HG03342 (cell line): ENCODE results near the gene TPSAB1.
"Not testable (repeated sequence)": the region's sequence is repeated elsewhere in the genome, so short reads cannot be mapped to it uniquely, and the experiment has no call there.

Experiments
- ATAC-seq: cut with Tn5 transposase; IDR thresholded peaks from one replicate; pipeline ENCODE4 v1.9.1; 2021; ENCODE audit warnings: mild to moderate bottlenecking, moderate library complexity; ENCODE audit not compliant: unreplicated experiment

The TPSAB1 gene

DNA sequence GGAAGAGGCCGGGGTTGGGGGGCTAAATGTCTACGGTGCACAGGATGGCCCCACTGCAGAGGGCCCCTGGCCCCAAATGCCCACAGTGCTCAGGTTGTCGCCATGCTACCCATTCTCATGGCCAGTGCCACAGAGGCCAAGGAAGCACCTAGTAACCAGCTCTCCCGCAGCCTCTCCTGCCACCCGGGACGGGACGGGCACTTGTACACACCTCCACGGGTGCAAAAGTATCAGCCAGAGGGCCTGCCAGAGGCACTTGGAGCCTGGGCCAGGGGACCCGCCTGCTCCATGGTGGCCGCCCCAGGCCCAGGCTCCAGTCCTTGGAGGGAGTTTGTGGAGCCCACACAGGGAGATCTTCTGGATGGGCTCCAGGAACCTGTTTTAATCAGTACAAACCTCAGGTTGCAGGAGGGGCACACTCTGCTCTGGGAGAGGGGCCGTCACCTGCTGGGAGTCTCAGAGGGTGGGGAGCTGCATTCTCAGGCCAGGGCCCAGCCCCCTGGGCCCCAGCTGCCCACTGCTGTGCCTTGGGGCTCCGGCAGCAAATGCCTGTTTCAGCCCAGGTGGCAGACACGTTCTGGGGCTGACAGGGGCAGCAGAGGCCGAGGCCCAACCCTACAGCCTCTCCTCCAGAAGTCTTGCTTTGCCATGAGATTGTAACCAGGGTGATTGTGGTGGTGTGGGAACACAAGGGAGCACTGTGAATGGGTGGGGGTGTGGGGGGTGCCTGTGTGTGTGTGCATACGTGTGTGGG is 23.3 kb downstream of the TPSAB1 start:
- no peak for ATAC-seq

DNA sequence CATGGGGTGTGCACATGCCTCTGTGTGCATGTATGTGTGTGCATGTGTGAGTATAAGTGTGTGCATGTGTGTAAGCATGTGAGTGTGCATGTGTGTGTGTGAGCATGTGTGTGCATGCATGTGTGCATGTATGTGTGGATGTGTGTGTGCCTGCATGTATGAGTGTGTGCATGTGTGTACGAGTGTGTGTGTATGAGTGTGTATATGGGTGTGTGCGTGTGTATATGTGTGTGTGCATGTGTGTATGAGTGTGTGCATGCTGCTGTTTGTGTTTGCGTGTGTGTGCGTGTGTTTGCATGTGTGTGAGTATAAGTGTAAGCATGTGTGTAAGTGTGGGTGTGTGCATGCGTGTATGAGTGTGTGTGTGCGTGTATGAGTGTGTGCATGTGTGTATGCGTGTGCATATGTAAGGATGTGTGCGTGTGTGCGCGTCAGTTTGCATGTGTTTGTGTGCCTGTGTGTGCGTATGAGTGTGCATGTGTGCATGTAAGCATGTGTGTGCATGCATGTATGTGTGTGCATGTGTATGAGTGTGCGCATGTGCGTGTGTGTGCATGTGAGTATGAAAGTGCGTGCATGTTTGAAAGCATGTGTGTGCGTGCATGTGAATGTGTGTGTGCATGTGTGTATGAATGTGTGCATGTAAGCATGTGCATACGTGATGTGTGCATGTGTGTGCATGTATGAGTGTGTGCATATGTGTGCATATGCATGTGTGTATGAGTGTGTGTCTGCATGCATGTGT is 24.0 kb downstream of the TPSAB1 start:
- no peak for ATAC-seq

DNA sequence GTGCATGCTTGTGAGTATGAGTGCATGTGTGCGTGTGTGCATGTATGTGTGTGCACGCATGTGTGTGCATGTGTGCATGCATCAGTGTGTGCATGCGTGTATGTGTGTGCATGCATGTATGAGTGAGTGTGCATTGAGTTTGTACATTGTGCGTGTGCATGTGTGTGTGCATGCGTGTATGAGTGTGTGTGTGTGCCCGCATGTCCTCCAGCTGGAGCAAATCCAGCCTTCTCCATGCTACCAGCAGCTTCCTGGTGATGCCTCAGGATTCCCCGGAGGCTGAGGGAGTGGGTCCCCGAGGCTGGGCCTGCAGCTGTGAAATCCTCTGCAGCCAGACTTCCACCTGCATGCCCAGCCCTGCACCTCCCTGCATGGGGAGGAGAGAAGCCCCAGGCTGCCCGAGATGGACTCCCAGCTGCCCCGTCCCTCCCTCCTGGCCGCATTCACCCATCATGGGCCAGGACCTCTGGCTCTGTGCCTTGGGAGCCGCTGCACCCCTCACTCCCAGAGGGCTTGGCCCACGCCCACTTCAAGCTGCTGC is 24.7 kb downstream of the TPSAB1 start:
- ATAC-seq: no peak

DNA sequence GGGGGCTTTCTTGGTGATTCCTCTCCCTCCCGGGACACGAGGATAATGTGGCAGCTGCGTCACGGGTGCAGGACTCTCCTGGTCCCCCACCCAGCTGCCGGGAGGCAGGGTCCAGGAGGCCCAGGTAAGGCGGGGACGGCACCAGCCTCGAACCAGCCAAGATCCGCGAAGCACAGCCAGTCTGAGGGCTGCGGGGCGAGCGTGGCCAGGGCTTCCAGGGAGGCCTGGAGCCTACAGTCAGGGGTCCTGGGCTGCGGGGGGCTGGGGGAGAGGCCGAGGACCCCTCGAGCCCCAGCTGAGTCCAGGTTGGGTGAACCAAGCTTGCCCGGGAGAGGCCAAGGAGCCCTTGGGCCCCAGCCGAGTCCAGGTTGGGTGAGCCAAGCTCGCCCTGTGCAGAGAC is 25.3 kb downstream of the TPSAB1 start:
- no peak for ATAC-seq

- ATAC-seq: not testable (repeated sequence)
Measured at GRCh38 chr16:1269418-1269817, 28.9 kb downstream of the TPSAB1 start.

GRCh38 chr16:1271380-1271723 is 30.8 kb downstream of the TPSAB1 start:
- no peak for ATAC-seq

DNA sequence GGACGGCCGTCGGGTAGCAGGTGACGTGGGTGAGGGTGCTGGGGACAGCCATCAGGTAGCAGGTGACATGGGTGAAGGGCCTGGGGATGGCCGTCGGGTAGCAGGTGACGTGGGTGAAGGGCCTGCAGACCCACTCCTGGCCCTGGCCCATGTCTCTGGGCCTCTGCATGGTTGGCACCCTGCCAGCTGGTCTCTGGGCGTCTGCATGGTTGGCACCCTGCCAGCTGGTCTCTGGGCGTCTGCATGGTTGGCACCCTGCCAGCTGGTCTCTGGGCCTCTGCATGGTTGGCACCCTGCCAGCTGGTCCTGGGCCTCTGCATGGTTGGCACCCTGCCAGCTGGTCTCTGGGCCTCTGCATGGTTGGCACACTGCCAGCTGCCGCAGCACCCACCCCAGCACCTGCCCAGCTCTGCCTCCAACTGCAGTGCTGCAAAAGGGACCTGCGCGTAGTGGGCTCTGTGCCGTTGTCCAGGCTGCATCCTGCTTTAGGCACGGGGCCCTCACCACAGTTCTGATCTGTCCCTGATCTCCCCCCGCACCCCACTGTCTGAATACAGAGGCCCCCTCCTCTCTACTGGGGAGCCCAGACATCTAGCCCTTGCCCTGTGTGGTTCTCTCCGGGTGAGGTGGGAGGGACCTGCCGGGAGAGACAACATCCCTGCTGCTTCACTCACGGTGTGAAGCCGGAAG is 31.4 kb downstream of the TPSAB1 start:
- ATAC-seq: not testable (repeated sequence)

DNA sequence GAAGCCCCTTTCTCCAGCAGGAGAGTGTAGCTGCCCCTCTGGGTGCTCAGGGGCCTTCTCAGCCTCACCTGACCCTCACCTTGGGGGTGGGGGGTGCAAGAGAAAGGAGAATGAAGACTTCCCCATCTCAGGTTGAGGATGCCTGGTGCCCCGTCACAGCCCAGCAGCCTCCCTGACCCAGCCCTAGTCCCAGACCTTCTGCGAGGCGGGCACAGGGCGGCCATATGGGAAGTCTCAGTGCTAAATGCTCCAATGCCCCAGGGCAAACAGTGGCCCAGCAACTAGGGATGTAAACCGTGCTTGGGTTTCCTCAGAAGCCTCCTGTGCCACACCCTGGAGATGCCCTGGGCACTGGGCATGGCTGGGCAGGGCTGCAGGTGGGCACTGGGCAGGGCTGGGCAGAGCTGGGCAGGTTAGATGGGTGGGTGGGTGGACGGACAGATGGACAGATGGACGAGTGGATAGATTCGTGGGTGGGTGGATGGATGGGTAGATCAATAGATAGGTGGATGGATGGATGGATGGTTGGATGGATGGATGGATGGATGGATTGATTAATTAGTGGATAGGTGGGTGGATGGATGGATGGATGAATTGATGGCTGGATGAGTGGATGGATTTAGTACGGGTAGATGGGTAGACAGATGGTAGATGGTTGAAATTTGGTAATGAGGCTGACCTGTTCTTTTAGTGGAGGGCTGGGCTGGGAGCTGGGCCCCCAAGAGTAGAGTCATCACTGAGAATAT is 32.1 kb downstream of the TPSAB1 start:
- no peak for ATAC-seq

DNA sequence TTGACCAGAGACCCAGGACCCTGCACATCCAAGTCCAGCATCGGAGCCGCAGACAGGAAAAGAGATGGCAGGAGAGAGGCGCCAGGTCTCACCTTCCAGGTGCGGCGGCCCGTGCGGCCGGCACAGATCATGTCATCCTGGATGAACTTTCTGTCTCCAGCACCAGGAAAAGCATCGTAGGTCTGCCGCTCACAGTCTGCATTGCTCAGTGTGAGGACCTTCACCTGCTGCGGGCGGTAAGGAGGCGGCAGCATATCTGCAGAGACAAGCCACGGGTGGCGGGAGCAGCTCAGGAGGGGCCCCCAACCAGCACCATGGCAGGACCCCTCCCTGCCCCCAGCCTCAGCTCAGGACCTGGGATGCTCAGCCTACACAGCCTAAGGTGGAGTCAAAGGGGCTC is 33.3 kb downstream of the TPSAB1 start:
- no peak for ATAC-seq

GRCh38 chr16:1274767-1275166 is 34.3 kb downstream of the TPSAB1 start:
- no peak for ATAC-seq

- ATAC-seq: no peak
Measured at GRCh38 chr16:1275791-1276579, 35.5 kb downstream of the TPSAB1 start.

- no peak for ATAC-seq
Measured at GRCh38 chr16:1276580-1276878, 36.0 kb downstream of the TPSAB1 start.

DNA sequence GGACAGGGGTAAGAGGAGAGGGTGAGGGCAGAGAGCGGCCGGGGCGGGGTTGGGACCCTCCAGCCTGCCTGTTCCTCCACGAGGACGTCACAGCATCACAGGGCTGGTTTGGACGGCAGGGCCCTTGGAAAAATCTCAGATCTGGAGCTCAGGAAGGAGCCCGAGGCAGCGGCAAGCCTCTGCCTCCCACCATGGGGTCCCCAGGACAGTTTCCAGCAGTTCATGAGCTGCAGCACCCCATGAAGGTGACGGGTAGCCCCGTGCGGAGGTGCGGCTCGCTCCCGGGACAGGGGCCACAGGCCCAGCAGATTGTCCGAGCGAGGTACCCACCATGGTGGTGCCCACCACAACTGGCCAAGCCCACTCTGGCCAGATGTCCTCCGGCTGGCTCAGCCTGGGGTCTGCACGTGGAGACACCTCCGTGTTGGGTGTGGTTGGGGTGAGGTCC is 36.7 kb downstream of the TPSAB1 start:
- ATAC-seq: no peak

DNA sequence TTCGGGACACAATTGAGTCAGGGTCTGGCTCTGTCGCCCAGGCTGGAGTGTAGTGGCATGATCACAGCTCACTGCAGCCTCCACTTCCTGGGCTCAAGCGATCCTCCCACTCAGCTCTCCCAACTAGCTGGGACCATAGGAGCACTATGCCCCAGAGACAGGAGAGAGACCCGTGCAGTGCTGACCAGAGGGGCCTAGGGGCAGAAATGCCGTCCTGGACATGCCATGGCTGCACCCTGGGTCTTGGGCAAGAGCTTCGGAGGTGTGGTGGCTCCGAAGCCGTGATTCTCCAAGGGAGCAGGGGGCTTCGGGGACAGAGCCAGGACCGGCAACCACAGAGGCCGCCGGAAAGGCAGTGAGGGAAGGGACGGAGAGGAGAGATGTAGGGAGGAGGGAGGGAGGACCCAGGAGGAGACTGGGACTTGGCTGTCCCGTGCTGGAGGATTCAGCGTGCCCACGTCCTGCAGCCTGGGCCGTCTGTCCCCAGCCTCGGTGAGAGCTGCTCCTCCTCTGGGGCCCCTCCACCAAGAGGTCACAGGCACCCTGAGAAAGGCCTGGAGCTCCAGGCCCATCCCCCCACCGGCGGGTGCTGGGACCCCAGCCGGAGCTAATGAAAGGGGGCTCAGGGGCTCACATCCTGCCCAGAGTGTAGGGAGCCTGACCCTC is 37.2 kb downstream of the TPSAB1 start:
- no peak for ATAC-seq

DNA sequence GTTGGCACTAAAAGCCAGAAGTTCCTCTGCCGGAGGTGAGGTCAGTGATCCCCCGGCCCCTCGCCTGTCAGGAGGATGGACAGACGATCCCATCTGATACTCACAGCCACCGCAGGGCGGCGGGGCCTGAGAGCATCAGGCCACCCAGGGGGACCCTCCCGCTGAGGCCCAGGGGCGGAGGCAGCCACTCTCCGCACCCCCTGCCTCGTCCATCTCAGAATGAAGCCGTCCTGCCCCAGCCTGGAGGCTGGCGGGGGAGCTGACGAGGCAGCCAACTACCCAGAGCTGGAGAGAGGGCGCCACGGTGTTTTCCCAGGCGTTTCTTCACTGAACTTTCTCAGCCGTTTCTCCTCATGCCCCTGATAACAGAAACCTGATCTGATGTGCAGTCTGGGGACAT is 38.0 kb downstream of the TPSAB1 start:
- no peak for ATAC-seq

- ATAC-seq: no peak
Measured at GRCh38 chr16:1279081-1279944, 38.8 kb downstream of the TPSAB1 start.

GRCh38 chr16:1279945-1280589 is 39.6 kb downstream of the TPSAB1 start:
- no peak for ATAC-seq

GRCh38 chr16:1280783-1281182 is 40.3 kb downstream of the TPSAB1 start:
- no peak for ATAC-seq
